HEK293 (cell line): ENCODE results near the gene SLC38A1.
A peak's percentile ranks its signal among the peaks of the same experiment; 100 is the strongest.

Experiments used
- BCL11B ChIP-seq: fragments of 450-650 bp; formaldehyde crosslinking; IDR thresholded peaks from 2 replicates; pipeline ENCODE4 v1.5.1; 2016; ENCODE audit warnings: low read depth, missing biosample characterization, missing genetic modification characterization
- ELK4 ChIP-seq: IDR thresholded peaks from 2 replicates; pipeline ENCODE4 v1.6.1; 2011; ENCODE audit warnings: mild to moderate bottlenecking, low read depth, low read length, borderline replicate concordance
- GLIS2 ChIP-seq: fragments of 450-650 bp; formaldehyde crosslinking; IDR thresholded peaks from 2 replicates; pipeline ENCODE4 v1.5.1; 2016; ENCODE audit warnings: missing biosample characterization, missing genetic modification characterization
- HOXA7 ChIP-seq: sonication (generic); formaldehyde crosslinking; IDR thresholded peaks from 2 replicates; pipeline ENCODE4 v1.8.1; 2022; ENCODE audit warnings: missing genetic modification reagents, borderline replicate concordance
- IKZF3 ChIP-seq: fragments of 450-650 bp; IDR thresholded peaks from 2 replicates; pipeline ENCODE4 v1.5.0; 2018; ENCODE audit warnings: missing biosample characterization, mild to moderate bottlenecking, missing genetic modification characterization, moderate library complexity
- MYNN ChIP-seq: fragments of 450-650 bp; formaldehyde crosslinking; IDR thresholded peaks from 2 replicates; pipeline ENCODE4 v1.5.1; 2016; ENCODE audit warnings: missing biosample characterization, missing genetic modification characterization, borderline replicate concordance
- OSR2 ChIP-seq: fragments of 450-650 bp; formaldehyde crosslinking; IDR thresholded peaks from 2 replicates; pipeline ENCODE4 v1.5.1; 2016; ENCODE audit warnings: missing biosample characterization, missing genetic modification characterization
- SP7 ChIP-seq: fragments of 450-650 bp; formaldehyde crosslinking; IDR thresholded peaks from 2 replicates; pipeline ENCODE4 v1.5.1; 2016; ENCODE audit warnings: missing biosample characterization, missing genetic modification characterization
- TRIM28 ChIP-seq: IDR thresholded peaks from 2 replicates; pipeline ENCODE4 v1.6.1; 2011; ENCODE audit warnings: low read length, control low read depth, borderline replicate concordance
- ZBTB10 ChIP-seq: fragments of 450-650 bp; formaldehyde crosslinking; IDR thresholded peaks from 2 replicates; pipeline ENCODE4 v1.5.1; 2016; ENCODE audit warnings: missing biosample characterization, missing genetic modification characterization
- ZBTB11 ChIP-seq: fragments of 450-650 bp; formaldehyde crosslinking; conservative IDR thresholded peaks from 2 replicates; pipeline ENCODE4 v1.5.1; 2016; ENCODE audit warnings: low read depth, missing biosample characterization, missing genetic modification characterization
- ZNF148 ChIP-seq: fragments of 450-650 bp; formaldehyde crosslinking; IDR thresholded peaks from 2 replicates; pipeline ENCODE4 v1.5.0; 2017; ENCODE audit warnings: missing biosample characterization, missing genetic modification characterization, borderline replicate concordance
- ZNF157 ChIP-seq: fragments of 450-650 bp; formaldehyde crosslinking; IDR thresholded peaks from 2 replicates; pipeline ENCODE4 v1.5.1; 2016; ENCODE audit warnings: missing biosample characterization, missing genetic modification characterization
- ZNF175 ChIP-seq: fragments of 450-650 bp; formaldehyde crosslinking; IDR thresholded peaks from 2 replicates; pipeline ENCODE4 v1.5.1; 2016; ENCODE audit warnings: missing biosample characterization, missing genetic modification characterization
- ZNF23 ChIP-seq: fragments of 450-650 bp; formaldehyde crosslinking; IDR thresholded peaks from 2 replicates; pipeline ENCODE4 v1.5.1; 2016; ENCODE audit warnings: missing biosample characterization, missing genetic modification characterization, borderline replicate concordance
- ZNF280D ChIP-seq: fragments of 450-650 bp; formaldehyde crosslinking; IDR thresholded peaks from 2 replicates; pipeline ENCODE4 v1.5.1; 2016; ENCODE audit warnings: missing biosample characterization, missing genetic modification characterization
- ZNF302 ChIP-seq: fragments of 450-650 bp; formaldehyde crosslinking; IDR thresholded peaks from 2 replicates; pipeline ENCODE4 v1.5.1; 2016; ENCODE audit warnings: missing biosample characterization, missing genetic modification characterization, low read depth
- ZNF366 ChIP-seq: fragments of 450-650 bp; formaldehyde crosslinking; conservative IDR thresholded peaks from 2 replicates; pipeline ENCODE4 v1.5.1; 2016; ENCODE audit warnings: missing biosample characterization, missing genetic modification characterization
- ZNF521 ChIP-seq: fragments of 450-650 bp; formaldehyde crosslinking; IDR thresholded peaks from 2 replicates; pipeline ENCODE4 v1.5.1; 2017; ENCODE audit warnings: missing biosample characterization, mild to moderate bottlenecking, missing genetic modification characterization
- ZNF571 ChIP-seq: fragments of 450-650 bp; formaldehyde crosslinking; IDR thresholded peaks from 2 replicates; pipeline ENCODE4 v1.5.0; 2017; ENCODE audit warnings: missing biosample characterization, missing genetic modification characterization
- ZNF585B ChIP-seq: fragments of 450-650 bp; formaldehyde crosslinking; IDR thresholded peaks from 2 replicates; pipeline ENCODE4 v1.5.1; 2016; ENCODE audit warnings: missing biosample characterization, missing genetic modification characterization
- ZNF610 ChIP-seq: fragments of 450-650 bp; formaldehyde crosslinking; IDR thresholded peaks from 2 replicates; pipeline ENCODE4 v1.5.1; 2016; ENCODE audit warnings: missing biosample characterization, missing genetic modification characterization, borderline replicate concordance
- ZNF660 ChIP-seq: fragments of 450-650 bp; IDR thresholded peaks from 2 replicates; pipeline ENCODE4 v1.5.1; 2018; ENCODE audit warnings: missing biosample characterization, mild to moderate bottlenecking, missing genetic modification characterization
- ZNF76 ChIP-seq: fragments of 450-650 bp; formaldehyde crosslinking; IDR thresholded peaks from 2 replicates; pipeline ENCODE4; 2016; ENCODE audit warnings: low read depth, missing biosample characterization, missing genetic modification characterization, borderline replicate concordance

Gene SLC38A1

GRCh38 chr12:46268583-46269428, at the start of gene SLC38A1 (continued):
- TF ChIP-seq BCL11B (tag by site-specific recombination) (peak; percentile 84; the same call in 1 of the 2 replicates), ZBTB11 (tag by site-specific recombination) (peak; percentile 54; the same call in 1 of the 2 replicates), ZNF23 (tag by site-specific recombination) (0 out of 2 replicates have a peak, but pooled peaks have one; percentile 34), GLIS2 (peak; percentile 80), HOXA7 (no peak), ELK4 (no peak), IKZF3 (peak; percentile 16; the same call in 1 of the 2 replicates), SP7 (tag by site-specific recombination) (peak; percentile 94), ZNF366 (tag by site-specific recombination) (peak; percentile 90), ZNF280D (tag by site-specific recombination) (0 out of 2 replicates have a peak, but pooled peaks have one; percentile 44), ZNF610 (peak; percentile 92), ZNF76 (tag by site-specific recombination) (peak; percentile 91), OSR2 (tag by site-specific recombination) (no peak), ZNF585B (tag by site-specific recombination) (no peak), ZNF175 (tag by site-specific recombination) (no peak), TRIM28 (peak; percentile 42; the same call in 1 of the 2 replicates), ZNF571 (tag by site-specific recombination) (no peak), ZNF302 (no peak; the same call in 1 of the 2 replicates), ZBTB10 (tag by site-specific recombination) (peak; percentile 58), ZNF148 (tag by site-specific recombination) (no peak), MYNN (tag by site-specific recombination) (no peak; the same call in 1 of the 2 replicates), ZNF521 (no peak), ZNF157 (tag by site-specific recombination) (0 out of 2 replicates have a peak, but pooled peaks have one; percentile 24), ZNF660 (tag by site-specific recombination) (0 out of 2 replicates have a peak, but pooled peaks have one; percentile 41)
